Testis (tissue), 2 donors: Measurements from ENCODE around the gene CORO7.

Experiments
- POLR2A ChIP-seq: fragments of 450-650 bp; IDR thresholded peaks from one replicate; pipeline ENCODE4 v1.6.1; 2017; ENCODE audit warnings: antibody characterized with exemption, mild to moderate bottlenecking, moderate library complexity
- TF ChIP-seq, protein P1 (sequence below), 3 experiments: fragments of 450-650 bp in 2 of 3; fragments of 200-600 bp in 1 of 3; sonication (generic) in 1 of 3; IDR thresholded peaks; one replicate each; pipeline ENCODE4 v1.5.1; 2016 to 2019; ENCODE audit warnings: antibody characterized with exemption in 3 of 3, mild to moderate bottlenecking in 2 of 3, moderate library complexity in 1 of 3

- TF ChIP-seq, protein P1, sequence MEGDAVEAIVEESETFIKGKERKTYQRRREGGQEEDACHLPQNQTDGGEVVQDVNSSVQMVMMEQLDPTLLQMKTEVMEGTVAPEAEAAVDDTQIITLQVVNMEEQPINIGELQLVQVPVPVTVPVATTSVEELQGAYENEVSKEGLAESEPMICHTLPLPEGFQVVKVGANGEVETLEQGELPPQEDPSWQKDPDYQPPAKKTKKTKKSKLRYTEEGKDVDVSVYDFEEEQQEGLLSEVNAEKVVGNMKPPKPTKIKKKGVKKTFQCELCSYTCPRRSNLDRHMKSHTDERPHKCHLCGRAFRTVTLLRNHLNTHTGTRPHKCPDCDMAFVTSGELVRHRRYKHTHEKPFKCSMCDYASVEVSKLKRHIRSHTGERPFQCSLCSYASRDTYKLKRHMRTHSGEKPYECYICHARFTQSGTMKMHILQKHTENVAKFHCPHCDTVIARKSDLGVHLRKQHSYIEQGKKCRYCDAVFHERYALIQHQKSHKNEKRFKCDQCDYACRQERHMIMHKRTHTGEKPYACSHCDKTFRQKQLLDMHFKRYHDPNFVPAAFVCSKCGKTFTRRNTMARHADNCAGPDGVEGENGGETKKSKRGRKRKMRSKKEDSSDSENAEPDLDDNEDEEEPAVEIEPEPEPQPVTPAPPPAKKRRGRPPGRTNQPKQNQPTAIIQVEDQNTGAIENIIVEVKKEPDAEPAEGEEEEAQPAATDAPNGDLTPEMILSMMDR (IDR thresholded peaks at IDR 0.05) = no peak
- no peak for TF ChIP-seq POLR2A
These were observed 27.6 kb upstream of the CORO7 start for GRCh38 chr16:4443986-4444385.
